ENCODE data around the gene CBX1.

GRCh38 chr17:48144231-48144630 is 43.0 kb upstream of the CBX1 start:
- no peak for TF ChIP-seq POLR2A (IDR thresholded peaks at IDR 0.05; ENCODE audit: low read depth, low read length)
- no peak for TF ChIP-seq POLR2AphosphoS5 (IDR thresholded peaks at IDR 0.05; ENCODE audit: low read depth, low read length)
